KOPT-K1 (cell line): ENCODE data around the gene CCDC28B.

Experiments
- H3K27ac ChIP-seq: fragments of 200-600 bp; sonication (generic); 2 replicates; pipeline ENCODE4 v1.5.1; 2016; ENCODE audit warnings: antibody characterized with exemption, mild to moderate bottlenecking, low read depth, low read length; ENCODE audit not compliant: poor library complexity, severe bottlenecking
- H3K36me3 ChIP-seq: fragments of 200-600 bp; sonication (generic); 2 replicates; pipeline ENCODE4 v1.5.1; 2017; ENCODE audit warnings: antibody characterized with exemption, mild to moderate bottlenecking, low read length, moderate library complexity; ENCODE audit not compliant: insufficient read depth
- H3K9me3 ChIP-seq: fragments of 200-600 bp; sonication (generic); 2 replicates; pipeline ENCODE4 v1.5.1; 2017; ENCODE audit warnings: antibody characterized with exemption, low read length, mild to moderate bottlenecking; ENCODE audit not compliant: insufficient read depth, poor library complexity, severe bottlenecking

CCDC28B gene

GRCh38 chr1:32201011-32201855, 838 bp downstream of the CCDC28B start:
- Histone ChIP-seq H3K9me3 (no peaks in the 10 kb centered on the region), H3K36me3 (peaks cover 28% of the 10 kb centered on the region), H3K27ac (peak overlapping the region; percentile 77)

- peak overlapping the region; percentile 73 for H3K27ac ChIP-seq
- no peaks in the 10 kb centered on the region for H3K9me3 ChIP-seq
- peaks cover 12% of the 10 kb centered on the region for H3K36me3 ChIP-seq
Measured at GRCh38 chr1:32204943-32205361, 4.6 kb downstream of the CCDC28B start.

GRCh38 chr1:32205401-32206370, 5.3 kb downstream of the CCDC28B start, which contains the start of gene IQCC:
IQCC (plus strand) TSS chr1:32205671; CDS start chr1:32205682, 11 bp downstream.
- peak within 1 kb of the TSS; percentile 73 for H3K27ac ChIP-seq
- peaks cover 12% of the 10 kb centered on the region for H3K36me3 ChIP-seq
- H3K9me3 ChIP-seq: no peaks in the 10 kb centered on the region

GRCh38 chr1:32208469-32208868, 8.1 kb downstream of the CCDC28B start:
- Histone ChIP-seq H3K36me3 (peaks cover 12% of the 10 kb centered on the region), H3K27ac (no peak overlapping the region), H3K9me3 (no peaks in the 10 kb centered on the region)

- H3K9me3 ChIP-seq: no peaks in the 10 kb centered on the region
- H3K36me3 ChIP-seq: peaks cover 12% of the 10 kb centered on the region
- no peak within 1 kb of the TSS for H3K27ac ChIP-seq
Measured at GRCh38 chr1:32208891-32209328, 8.5 kb downstream of the CCDC28B start, which contains the start of gene DCDC2B. DCDC2B (plus strand) TSS chr1:32209089; CDS start chr1:32209094, 5 bp downstream.

GRCh38 chr1:32215629-32216480, 15.5 kb downstream of the CCDC28B start:
- Histone ChIP-seq H3K9me3 (no peaks in the 10 kb centered on the region), H3K36me3 (peaks cover 9% of the 10 kb centered on the region; the same call in 1 of the 2 replicates), H3K27ac (peak overlapping the region; percentile 23)

- no peaks in the 10 kb centered on the region for H3K9me3 ChIP-seq
- no peak overlapping the region for H3K27ac ChIP-seq
- H3K36me3 ChIP-seq: peaks cover 9% of the 10 kb centered on the region; the same call in 1 of the 2 replicates
Measured at GRCh38 chr1:32216566-32216965, 16.2 kb downstream of the CCDC28B start.

- Histone ChIP-seq H3K27ac (no peak overlapping the region), H3K36me3 (peaks cover 15% of the 10 kb centered on the region), H3K9me3 (no peaks in the 10 kb centered on the region)
Measured at GRCh38 chr1:32219022-32219421, 18.6 kb downstream of the CCDC28B start.

GRCh38 chr1:32220746-32221580, 20.6 kb downstream of the CCDC28B start:
- Histone ChIP-seq H3K27ac (peak overlapping the region; percentile 86), H3K9me3 (no peaks in the 10 kb centered on the region), H3K36me3 (peaks cover 26% of the 10 kb centered on the region)

- no peaks in the 10 kb centered on the region for H3K9me3 ChIP-seq
- peak overlapping the region; percentile 86 for H3K27ac ChIP-seq
- H3K36me3 ChIP-seq: peaks cover 32% of the 10 kb centered on the region
Measured at GRCh38 chr1:32221581-32221979, 21.2 kb downstream of the CCDC28B start.

- Histone ChIP-seq H3K36me3 (peaks cover 38% of the 10 kb centered on the region), H3K27ac (peak within 1 kb of the TSS; percentile 86), H3K9me3 (no peaks in the 10 kb centered on the region)
Measured at GRCh38 chr1:32221980-32222755, 21.8 kb downstream of the CCDC28B start, which contains the start of the genes EIF3I and TMEM234. EIF3I (plus strand) TSS chr1:32222407; CDS start chr1:32222442, 35 bp downstream. TMEM234 (minus strand) TSS chr1:32222353; CDS start chr1:32222322, 31 bp downstream.

- peak overlapping the region; percentile 3 for H3K27ac ChIP-seq
- H3K36me3 ChIP-seq: peaks cover 53% of the 10 kb centered on the region
- H3K9me3 ChIP-seq: no peaks in the 10 kb centered on the region
Measured at GRCh38 chr1:32223683-32224082, 23.3 kb downstream of the CCDC28B start.

- peaks cover 59% of the 10 kb centered on the region for H3K36me3 ChIP-seq
- no peak overlapping the region for H3K27ac ChIP-seq
- no peaks in the 10 kb centered on the region for H3K9me3 ChIP-seq
Measured at GRCh38 chr1:32224285-32224684, 23.9 kb downstream of the CCDC28B start.
